ENCODE results near the gene TET3.
A peak's percentile ranks its signal among the peaks of the same experiment; 100 is the strongest.

Gene TET3

GRCh38 chr2:74001781-74002504 lies 17.2 kb downstream of the TET3 start:
- DNase-seq (ENCODE audit: insufficient read length) = no peak
- TF ChIP-seq TAF1 (IDR thresholded peaks at IDR 0.05; ENCODE audit: borderline replicate concordance, low read depth, low read length) (no peak), POLR2A (IDR thresholded peaks at IDR 0.05; ENCODE audit: low read depth, low read length) (no peak), POLR2AphosphoS5 (IDR thresholded peaks at IDR 0.05; ENCODE audit: low read depth, low read length) (no peak)
- FAIRE-seq = peak; percentile 5

- DNase-seq (ENCODE audit: insufficient read length) = peak; percentile 94
- peak; percentile 98 for FAIRE-seq
- TF ChIP-seq POLR2A (IDR thresholded peaks at IDR 0.05; ENCODE audit: low read depth, low read length) (no peak; the same call in 1 of the 2 replicates), POLR2AphosphoS5 (IDR thresholded peaks at IDR 0.05; ENCODE audit: low read depth, low read length) (no peak), TAF1 (IDR thresholded peaks at IDR 0.05; ENCODE audit: borderline replicate concordance, low read depth, low read length) (0 out of 2 replicates have a peak, but pooled peaks have one; percentile 8)
Measured at GRCh38 chr2:74002505-74003421, 18.1 kb downstream of the TET3 start.

GRCh38 chr2:74003494-74004211 lies 18.9 kb downstream of the TET3 start:
- TF ChIP-seq TAF1 (IDR thresholded peaks at IDR 0.05; ENCODE audit: borderline replicate concordance, low read depth, low read length) (no peak), POLR2AphosphoS5 (IDR thresholded peaks at IDR 0.05; ENCODE audit: low read depth, low read length) (no peak), POLR2A (IDR thresholded peaks at IDR 0.05; ENCODE audit: low read depth, low read length) (no peak)
- DNase-seq (ENCODE audit: insufficient read length) = no peak
- no peak for FAIRE-seq

GRCh38 chr2:74004212-74005182 lies 19.8 kb downstream of the TET3 start:
- TF ChIP-seq POLR2A (IDR thresholded peaks at IDR 0.05; ENCODE audit: low read depth, low read length) = no peak
- TF ChIP-seq POLR2AphosphoS5 (IDR thresholded peaks at IDR 0.05; ENCODE audit: low read depth, low read length) = no peak
- TF ChIP-seq TAF1 (IDR thresholded peaks at IDR 0.05; ENCODE audit: borderline replicate concordance, low read depth, low read length) = no peak
- FAIRE-seq (no peak), DNase-seq (ENCODE audit: insufficient read length) (no peak)

GRCh38 chr2:74005786-74006185 lies 21.1 kb downstream of the TET3 start:
- TF ChIP-seq POLR2A (IDR thresholded peaks at IDR 0.05; ENCODE audit: low read depth, low read length) (no peak), TAF1 (IDR thresholded peaks at IDR 0.05; ENCODE audit: borderline replicate concordance, low read depth, low read length) (no peak), POLR2AphosphoS5 (IDR thresholded peaks at IDR 0.05; ENCODE audit: low read depth, low read length) (no peak)
- no peak for DNase-seq (ENCODE audit: insufficient read length)
- no peak for FAIRE-seq

- TF ChIP-seq POLR2AphosphoS5 (IDR thresholded peaks at IDR 0.05; ENCODE audit: low read depth, low read length) = no peak
- no peak for TF ChIP-seq POLR2A (IDR thresholded peaks at IDR 0.05; ENCODE audit: low read depth, low read length)
- no peak for TF ChIP-seq TAF1 (IDR thresholded peaks at IDR 0.05; ENCODE audit: borderline replicate concordance, low read depth, low read length)
Measured at GRCh38 chr2:74006459-74006858, 21.7 kb downstream of the TET3 start.

GRCh38 chr2:74007121-74007520 lies 22.4 kb downstream of the TET3 start:
- DNase-seq (ENCODE audit: insufficient read length) (no peak), FAIRE-seq (no peak)
- no peak for TF ChIP-seq POLR2AphosphoS5 (IDR thresholded peaks at IDR 0.05; ENCODE audit: low read depth, low read length)
- no peak for TF ChIP-seq POLR2A (IDR thresholded peaks at IDR 0.05; ENCODE audit: low read depth, low read length)

More at GRCh38 chr2:74006459-74006858, 21.7 kb downstream of the TET3 start:
- DNase-seq (ENCODE audit: insufficient read length) (no peak), FAIRE-seq (no peak)

- no peak for FAIRE-seq
- DNase-seq (ENCODE audit: insufficient read length) = no peak
- TF ChIP-seq POLR2A (IDR thresholded peaks at IDR 0.05; ENCODE audit: low read depth, low read length) = no peak
- TF ChIP-seq TAF1 (IDR thresholded peaks at IDR 0.05; ENCODE audit: borderline replicate concordance, low read depth, low read length) = no peak
- no peak for TF ChIP-seq POLR2AphosphoS5 (IDR thresholded peaks at IDR 0.05; ENCODE audit: low read depth, low read length)
Measured at GRCh38 chr2:74007711-74008110, 23.0 kb downstream of the TET3 start.

- DNase-seq (ENCODE audit: insufficient read length) (no peak), FAIRE-seq (no peak)
- TF ChIP-seq POLR2AphosphoS5 (IDR thresholded peaks at IDR 0.05; ENCODE audit: low read depth, low read length) = no peak
- no peak for TF ChIP-seq POLR2A (IDR thresholded peaks at IDR 0.05; ENCODE audit: low read depth, low read length)
- no peak for TF ChIP-seq TAF1 (IDR thresholded peaks at IDR 0.05; ENCODE audit: borderline replicate concordance, low read depth, low read length)
Measured at GRCh38 chr2:74008761-74009395, 24.2 kb downstream of the TET3 start.

- TF ChIP-seq TAF1 (IDR thresholded peaks at IDR 0.05; ENCODE audit: borderline replicate concordance, low read depth, low read length) = no peak
- no peak for TF ChIP-seq POLR2AphosphoS5 (IDR thresholded peaks at IDR 0.05; ENCODE audit: low read depth, low read length)
- TF ChIP-seq POLR2A (IDR thresholded peaks at IDR 0.05; ENCODE audit: low read depth, low read length) = no peak
- no peak for DNase-seq (ENCODE audit: insufficient read length)
- no peak for FAIRE-seq
Measured at GRCh38 chr2:74009577-74009976, 24.9 kb downstream of the TET3 start.
